NCI-H1105 (cell line): ENCODE data around the gene ARPC2.
"Not testable (repeated sequence)": the region's sequence is repeated elsewhere in the genome, so short reads cannot be mapped to it uniquely, and the experiment has no call there.

Experiments
- DNase-seq: peaks from one replicate; lab custom pipeline; 2025; lab: John Stamatoyannopoulos, UW

ARPC2 gene

DNA sequence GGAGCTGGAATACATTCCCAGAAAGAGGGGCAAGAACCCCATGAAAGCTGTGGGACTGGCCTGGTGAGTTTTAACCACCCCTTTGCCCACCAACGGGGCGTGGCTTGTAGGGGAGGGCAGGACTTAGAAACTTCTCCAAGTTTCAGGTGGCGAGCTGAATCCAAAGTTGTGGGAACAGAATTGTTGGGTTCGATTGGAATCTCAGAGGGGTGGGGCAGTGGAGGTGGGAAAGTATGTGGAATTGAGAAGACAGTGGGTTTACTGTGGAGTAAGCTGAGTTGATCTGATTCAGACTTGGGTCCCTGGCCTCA lies 54.5 kb downstream of the ARPC2 start:
- no peak for DNase-seq

DNA sequence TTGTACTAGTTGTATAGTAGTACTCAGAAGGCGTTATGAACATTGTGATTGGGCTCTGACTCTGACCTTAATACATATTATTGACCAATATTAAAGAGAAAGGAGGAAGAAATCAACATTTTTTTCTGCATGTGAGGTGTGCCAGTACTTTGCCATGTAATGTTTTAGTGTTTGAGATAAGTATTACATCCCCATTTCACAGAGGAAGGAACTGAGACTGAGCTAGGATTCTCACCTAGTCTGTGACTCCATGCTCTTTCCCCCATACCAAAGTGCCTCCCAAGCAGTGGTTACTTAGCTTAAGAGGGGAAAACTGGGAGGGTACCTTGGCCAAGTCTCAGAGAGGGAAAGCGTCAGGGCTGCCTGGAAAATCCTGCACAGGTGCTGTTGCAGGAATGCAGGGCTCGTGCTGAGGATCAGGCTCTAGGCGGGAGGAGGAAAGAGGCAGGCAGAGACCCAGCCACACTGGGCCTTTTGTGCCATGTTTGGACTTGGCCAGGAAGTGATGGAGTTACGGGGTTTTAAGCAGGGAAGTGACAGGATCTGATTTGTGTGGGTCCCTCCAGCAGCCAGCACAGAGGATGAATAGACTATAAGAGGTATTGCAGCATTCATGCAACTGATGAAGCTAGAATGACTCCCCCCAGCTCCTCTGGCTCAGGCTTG lies 55.0 kb downstream of the ARPC2 start:
- no peak for DNase-seq

- peak; percentile 51 for DNase-seq
These were observed 55.7 kb downstream of the ARPC2 start for GRCh38 chr2:218272531-218273212.

GRCh38 chr2:218273214-218273907 lies 56.4 kb downstream of the ARPC2 start:
- not testable (repeated sequence) for DNase-seq

- DNase-seq = no peak
These were observed 56.9 kb downstream of the ARPC2 start for GRCh38 chr2:218273908-218274249.

DNA sequence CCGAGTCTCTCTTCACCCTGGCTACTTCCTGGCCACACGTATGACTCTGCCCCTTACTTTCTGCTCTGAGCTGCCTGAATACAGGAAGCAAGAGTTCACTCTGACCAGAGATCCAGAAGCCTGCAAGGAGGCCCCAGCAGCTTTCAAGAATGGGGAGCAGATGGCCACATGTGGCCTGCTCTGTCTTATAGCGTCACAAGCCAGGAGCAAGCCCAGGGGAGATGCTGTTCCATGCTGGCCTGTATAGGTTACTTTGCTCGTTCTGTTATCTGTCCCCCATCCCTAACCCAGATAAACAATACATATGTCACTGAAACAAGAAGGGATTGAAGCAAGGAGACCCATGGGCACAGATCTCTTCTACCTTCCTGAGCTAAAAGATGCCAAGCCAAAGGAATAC lies 57.6 kb downstream of the ARPC2 start:
- DNase-seq = no peak

- DNase-seq = no peak
These were observed 58.5 kb downstream of the ARPC2 start for GRCh38 chr2:218275371-218276072.

DNA sequence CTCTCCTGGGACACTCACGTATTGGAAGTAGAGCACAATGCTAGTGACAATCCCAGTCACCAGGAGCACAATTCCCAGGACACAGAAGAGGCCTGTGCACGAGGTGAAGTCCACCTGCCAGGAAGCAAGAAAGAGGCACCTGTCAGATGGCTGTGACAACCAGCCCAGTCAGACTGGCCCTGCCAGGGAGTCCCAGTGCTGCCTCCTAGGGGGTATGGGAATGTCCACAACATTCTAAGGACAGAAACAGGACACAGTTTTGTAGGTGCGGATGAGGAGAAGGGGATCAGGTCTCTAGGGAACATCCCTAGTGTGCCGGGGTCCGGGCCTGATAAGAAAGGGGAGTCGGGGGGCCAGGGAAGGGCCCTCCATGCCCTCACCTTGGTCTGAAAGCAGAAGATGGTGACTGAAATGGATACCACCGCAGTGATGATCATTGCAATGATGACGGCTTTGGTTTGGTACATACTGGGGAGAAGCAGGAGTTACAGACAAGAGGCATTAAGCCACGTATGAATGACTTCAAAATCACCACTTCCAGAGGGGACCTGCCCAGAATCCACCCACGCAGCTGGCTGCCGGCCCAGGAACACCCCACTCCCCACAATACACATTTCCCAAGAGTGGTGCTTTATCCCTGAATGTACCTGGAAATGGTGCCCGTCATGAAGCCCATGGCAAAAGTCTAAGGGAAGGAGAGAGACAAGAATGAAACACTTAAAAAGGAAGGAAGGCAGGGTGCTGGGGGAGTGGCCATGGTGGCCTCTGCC lies 60.2 kb downstream of the ARPC2 start:
- no peak for DNase-seq

GRCh38 chr2:218277921-218278320 lies 60.9 kb downstream of the ARPC2 start:
- no peak for DNase-seq

DNA sequence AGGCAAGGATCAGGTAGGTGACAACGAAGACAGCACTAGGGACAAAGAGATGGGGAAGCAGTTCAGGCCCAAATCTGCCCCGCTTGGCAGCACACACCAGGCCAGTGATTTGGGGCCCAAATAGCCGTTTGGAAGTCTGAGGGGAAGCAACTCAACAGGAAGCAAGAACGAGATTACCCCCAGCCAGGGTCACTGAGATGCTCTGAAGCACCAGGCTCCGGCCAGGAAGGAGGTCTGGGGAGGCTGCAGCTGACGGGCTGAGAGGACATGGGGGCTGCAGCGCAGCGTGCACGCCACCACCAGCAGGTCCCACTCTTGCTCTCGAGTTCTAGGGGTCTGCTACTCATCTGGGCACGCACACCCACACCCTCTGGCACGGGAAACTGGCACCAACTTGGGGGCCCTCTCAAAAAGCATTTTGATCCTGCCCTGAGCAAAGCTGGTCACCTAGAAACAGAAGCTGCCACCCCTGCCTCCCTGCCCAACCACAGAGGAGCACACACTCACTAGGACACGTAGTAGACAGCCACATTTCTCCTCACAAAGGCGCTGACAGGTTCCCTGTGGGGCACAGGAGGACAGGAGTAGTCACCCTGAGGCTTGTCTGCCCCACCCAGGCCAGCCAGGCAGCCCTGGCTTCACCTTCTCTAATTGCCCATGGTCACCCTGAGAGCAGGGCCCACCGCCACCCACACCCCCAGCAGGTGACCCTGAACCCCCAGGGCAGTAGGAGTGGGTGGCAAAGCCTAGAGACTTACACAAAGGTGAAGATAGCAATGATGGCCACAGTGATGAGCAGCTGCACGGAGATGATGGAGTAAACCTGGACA lies 61.8 kb downstream of the ARPC2 start:
- no peak for DNase-seq

DNA sequence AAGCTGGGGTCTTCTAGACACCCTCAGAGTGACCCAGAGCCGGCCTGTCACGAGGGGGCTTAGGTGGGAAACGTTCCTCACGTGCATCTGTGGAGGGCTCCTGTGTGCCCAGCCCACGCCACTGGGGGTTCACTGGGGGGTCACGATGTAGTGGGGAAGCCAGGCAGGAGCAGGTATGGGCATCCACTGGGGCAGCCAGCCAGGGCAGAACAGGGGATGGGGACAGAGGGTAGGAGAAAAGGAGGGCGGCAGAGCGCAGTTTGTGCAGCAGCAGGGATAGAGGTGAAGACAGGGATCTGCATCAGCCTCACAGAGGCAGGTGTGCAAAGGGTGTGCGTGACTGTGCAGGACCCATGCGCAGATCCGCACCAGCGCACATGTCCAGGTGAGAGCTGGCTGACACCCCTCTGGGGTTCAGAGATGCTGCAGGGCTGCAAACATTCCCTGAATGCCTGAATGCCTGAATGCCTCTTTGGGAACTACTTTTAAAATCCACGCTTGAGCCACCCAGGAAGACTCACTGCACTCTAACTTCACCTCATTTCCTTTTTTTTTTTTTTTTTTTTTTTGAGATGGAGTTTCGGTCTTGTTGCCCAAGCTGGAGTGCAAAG lies 63.4 kb downstream of the ARPC2 start:
- DNase-seq = no peak

- DNase-seq = no peak
These were observed 64.5 kb downstream of the ARPC2 start for GRCh38 chr2:218281449-218281848.

GRCh38 chr2:218282173-218282991 lies 65.4 kb downstream of the ARPC2 start:
- no peak for DNase-seq

DNA sequence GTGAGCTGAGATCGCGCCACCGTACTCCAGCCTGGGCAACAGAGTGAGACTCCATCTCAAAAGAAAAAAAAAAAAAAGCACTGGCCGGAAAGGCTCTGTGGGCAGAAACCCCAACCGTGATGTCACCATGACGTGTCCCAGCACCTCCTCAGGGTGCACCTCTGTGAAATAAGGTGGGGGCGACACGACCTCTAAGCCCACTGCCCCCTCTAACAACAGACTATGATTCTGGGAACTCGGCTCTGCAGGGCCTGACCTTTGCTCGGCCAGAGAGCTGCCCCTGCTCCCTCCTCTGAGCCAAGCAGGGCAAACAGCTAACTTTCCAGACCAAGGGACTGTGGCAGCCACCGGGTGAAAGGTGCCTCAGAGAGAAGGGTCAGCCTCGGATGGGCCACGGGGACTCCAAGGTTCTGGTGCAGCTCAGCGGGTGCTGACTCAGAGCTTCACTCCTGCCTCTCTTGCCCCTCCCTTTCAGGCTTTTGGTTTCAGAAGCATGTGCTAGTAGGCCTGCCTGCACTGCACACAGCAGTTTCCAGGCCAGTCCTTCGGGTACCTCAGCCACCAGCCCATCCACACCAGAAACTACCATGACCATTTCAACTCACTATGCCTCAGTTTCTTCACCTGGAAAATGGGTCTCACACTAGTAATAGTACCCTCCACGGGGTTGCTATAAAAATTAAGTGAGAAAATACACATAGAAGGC lies 67.3 kb downstream of the ARPC2 start:
- DNase-seq = no peak

- no peak for DNase-seq
These were observed 68.6 kb downstream of the ARPC2 start for GRCh38 chr2:218285604-218286003.

DNA sequence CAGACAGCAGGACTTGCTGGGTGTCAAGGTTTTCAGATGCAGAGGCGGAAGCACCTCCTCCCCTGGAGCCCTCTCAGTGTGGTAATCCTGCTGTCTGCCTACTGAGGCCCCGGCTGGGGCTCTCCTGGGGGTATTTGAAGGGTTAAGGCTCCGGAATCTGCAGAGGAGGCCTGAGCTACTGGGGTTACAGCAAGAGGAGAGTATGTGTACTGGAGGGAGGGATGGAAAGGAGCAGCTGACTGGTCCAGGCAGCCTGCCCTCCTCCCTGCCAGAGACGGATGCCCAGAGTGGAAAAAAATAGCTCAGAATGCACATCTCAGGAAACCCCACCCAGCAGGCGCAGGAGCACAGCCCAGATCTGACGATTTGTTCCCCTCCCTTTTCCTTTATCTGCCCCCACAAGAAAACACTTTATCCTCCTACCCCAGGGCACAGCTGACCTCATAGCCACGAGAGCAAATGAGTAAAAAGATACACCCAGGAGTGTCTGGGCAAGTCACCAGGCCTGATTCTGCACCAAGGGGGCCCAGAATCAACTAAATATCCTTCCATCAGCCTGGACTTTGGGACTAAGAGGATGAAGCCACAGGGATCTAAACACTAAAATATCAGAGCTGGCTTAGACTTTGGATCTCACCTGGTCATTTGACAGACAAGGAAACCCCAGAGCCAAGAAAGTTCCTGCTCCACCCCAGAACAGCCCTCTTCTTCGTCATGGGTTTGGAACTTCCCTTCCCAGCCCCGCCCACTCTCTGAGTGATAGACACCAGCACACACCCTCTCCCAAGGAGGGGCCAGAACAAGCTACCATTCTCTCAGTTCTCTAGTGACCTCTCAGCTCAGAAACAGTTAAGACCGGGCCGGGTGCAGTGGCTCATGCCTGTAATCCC lies 69.8 kb downstream of the ARPC2 start:
- no peak for DNase-seq

GRCh38 chr2:218289639-218290315 lies 72.8 kb downstream of the ARPC2 start:
- no peak for DNase-seq
